Measurements from ENCODE around the gene UCN. TPM values are rescaled to one million over a fixed set of nuclear protein-coding genes. Genes with fewer than 3 reads are reported as not detected.
"Not testable (repeated sequence)": the region's sequence is repeated elsewhere in the genome, so short reads cannot be mapped to it uniquely, and the experiment has no call there.

The UCN gene
- total RNA-seq, 1 experiment from 2014 or later: 2.5 TPM

GRCh38 chr2:27275211-27276150, 32.8 kb downstream of the UCN start, which contains the start of gene DNAJC5G:
Gene DNAJC5G, plus strand, starts transcription at chr2:27275433. Its CDS starts 1,296 bp downstream, at chr2:27276729.
- no peak within 1 kb of the TSS for H3K27ac ChIP-seq (ENCODE audit: low read length)
- no peaks in the 10 kb centered on the region; the same call in 1 of the 2 replicates for H3K4me1 ChIP-seq (ENCODE audit: low read length)
- DNase-seq: no peak
- H3K9me3 ChIP-seq (ENCODE audit: low read length): no peaks in the 10 kb centered on the region
- no peaks in the 10 kb centered on the region for H3K36me3 ChIP-seq (ENCODE audit: insufficient read depth, low read length)
- H3K9ac ChIP-seq (ENCODE audit: low read length): no peak within 1 kb of the TSS
- no peaks in the 10 kb centered on the region for H3K9me2 ChIP-seq (replicated peaks; ENCODE audit: insufficient read depth, low read length)
- no peaks in the 10 kb centered on the region for H3K79me2 ChIP-seq (ENCODE audit: low read length)
- H3K4me2 ChIP-seq (ENCODE audit: low read depth, low read length, poor library complexity, severe bottlenecking): no peak within 1 kb of the TSS
- H3K4me3 ChIP-seq (ENCODE audit: low read length): no peak within 1 kb of the TSS
- no peaks in the 10 kb centered on the region for H4K20me1 ChIP-seq (ENCODE audit: insufficient read depth, low read depth, low read length)
- no peaks in the 10 kb centered on the region; the same call in 1 of the 2 replicates for H3K27me3 ChIP-seq (ENCODE audit: low read length)
- H2AFZ ChIP-seq (ENCODE audit: low read length): no peak within 1 kb of the TSS

GRCh38 chr2:27272537-27273522, 35.4 kb downstream of the UCN start:
- H3K9me2 ChIP-seq (replicated peaks; ENCODE audit: insufficient read depth, low read length); H2AFZ ChIP-seq (ENCODE audit: low read length); H3K27me3 ChIP-seq (ENCODE audit: low read length); DNase-seq; H3K79me2 ChIP-seq (ENCODE audit: low read length); H3K4me1 ChIP-seq (ENCODE audit: low read length); H3K9me3 ChIP-seq (ENCODE audit: low read length); H3K9ac ChIP-seq (ENCODE audit: low read length); H3K36me3 ChIP-seq (ENCODE audit: insufficient read depth, low read length); H3K4me2 ChIP-seq (ENCODE audit: low read depth, low read length, poor library complexity, severe bottlenecking); H3K4me3 ChIP-seq (ENCODE audit: low read length); H4K20me1 ChIP-seq (ENCODE audit: insufficient read depth, low read depth, low read length); H3K27ac ChIP-seq (ENCODE audit: low read length): not testable (repeated sequence)

- Histone ChIP-seq H3K4me2 (ENCODE audit: low read depth, low read length, poor library complexity, severe bottlenecking) (no peak overlapping the region), H3K27ac (ENCODE audit: low read length) (no peak overlapping the region), H3K9ac (ENCODE audit: low read length) (no peak overlapping the region), H3K4me3 (ENCODE audit: low read length) (no peak overlapping the region), H3K79me2 (ENCODE audit: low read length) (no peaks in the 10 kb centered on the region), H3K9me2 (replicated peaks; ENCODE audit: insufficient read depth, low read length) (no peaks in the 10 kb centered on the region), H3K9me3 (ENCODE audit: low read length) (no peaks in the 10 kb centered on the region), H3K27me3 (ENCODE audit: low read length) (no peaks in the 10 kb centered on the region; the same call in 1 of the 2 replicates), H4K20me1 (ENCODE audit: insufficient read depth, low read depth, low read length) (no peaks in the 10 kb centered on the region), H2AFZ (ENCODE audit: low read length) (no peak overlapping the region), H3K36me3 (ENCODE audit: insufficient read depth, low read length) (no peaks in the 10 kb centered on the region), H3K4me1 (ENCODE audit: low read length) (no peaks in the 10 kb centered on the region; the same call in 1 of the 2 replicates)
- DNase-seq: no peak
These were observed 36.5 kb downstream of the UCN start for GRCh38 chr2:27271631-27272340.

GRCh38 chr2:27270670-27271069, 37.6 kb downstream of the UCN start:
- H3K36me3 ChIP-seq (ENCODE audit: insufficient read depth, low read length): no peaks in the 10 kb centered on the region
- H3K9me3 ChIP-seq (ENCODE audit: low read length): no peaks in the 10 kb centered on the region
- H3K79me2 ChIP-seq (ENCODE audit: low read length): no peaks in the 10 kb centered on the region
- H3K9me2 ChIP-seq (replicated peaks; ENCODE audit: insufficient read depth, low read length): no peaks in the 10 kb centered on the region
- no peak overlapping the region for H3K4me3 ChIP-seq (ENCODE audit: low read length)
- H2AFZ ChIP-seq (ENCODE audit: low read length): no peak overlapping the region
- H4K20me1 ChIP-seq (ENCODE audit: insufficient read depth, low read depth, low read length): no peaks in the 10 kb centered on the region
- H3K9ac ChIP-seq (ENCODE audit: low read length): no peak overlapping the region
- no peak overlapping the region for H3K4me2 ChIP-seq (ENCODE audit: low read depth, low read length, poor library complexity, severe bottlenecking)
- H3K27ac ChIP-seq (ENCODE audit: low read length): no peak overlapping the region
- no peaks in the 10 kb centered on the region; the same call in 1 of the 2 replicates for H3K27me3 ChIP-seq (ENCODE audit: low read length)
- H3K4me1 ChIP-seq (ENCODE audit: low read length): no peaks in the 10 kb centered on the region; the same call in 1 of the 2 replicates
- DNase-seq: no peak

GRCh38 chr2:27270131-27270530, 38.1 kb downstream of the UCN start:
- H4K20me1 ChIP-seq (ENCODE audit: insufficient read depth, low read depth, low read length): no peaks in the 10 kb centered on the region
- no peak overlapping the region for H3K4me3 ChIP-seq (ENCODE audit: low read length)
- H2AFZ ChIP-seq (ENCODE audit: low read length): no peak overlapping the region
- no peak overlapping the region for H3K27ac ChIP-seq (ENCODE audit: low read length)
- no peaks in the 10 kb centered on the region for H3K79me2 ChIP-seq (ENCODE audit: low read length)
- no peaks in the 10 kb centered on the region; the same call in 1 of the 2 replicates for H3K4me1 ChIP-seq (ENCODE audit: low read length)
- no peaks in the 10 kb centered on the region for H3K36me3 ChIP-seq (ENCODE audit: insufficient read depth, low read length)
- no peak overlapping the region for H3K9ac ChIP-seq (ENCODE audit: low read length)
- no peaks in the 10 kb centered on the region for H3K9me3 ChIP-seq (ENCODE audit: low read length)
- no peaks in the 10 kb centered on the region; the same call in 1 of the 2 replicates for H3K27me3 ChIP-seq (ENCODE audit: low read length)
- no peak overlapping the region for H3K4me2 ChIP-seq (ENCODE audit: low read depth, low read length, poor library complexity, severe bottlenecking)
- no peaks in the 10 kb centered on the region for H3K9me2 ChIP-seq (replicated peaks; ENCODE audit: insufficient read depth, low read length)
- DNase-seq: no peak

- not testable (repeated sequence) for H4K20me1 ChIP-seq (ENCODE audit: insufficient read depth, low read depth, low read length); DNase-seq; H3K4me2 ChIP-seq (ENCODE audit: low read depth, low read length, poor library complexity, severe bottlenecking); H3K27ac ChIP-seq (ENCODE audit: low read length); H3K9me3 ChIP-seq (ENCODE audit: low read length); H3K36me3 ChIP-seq (ENCODE audit: insufficient read depth, low read length); H3K9ac ChIP-seq (ENCODE audit: low read length); H2AFZ ChIP-seq (ENCODE audit: low read length); H3K4me1 ChIP-seq (ENCODE audit: low read length); H3K79me2 ChIP-seq (ENCODE audit: low read length); H3K9me2 ChIP-seq (replicated peaks; ENCODE audit: insufficient read depth, low read length); H3K27me3 ChIP-seq (ENCODE audit: low read length); H3K4me3 ChIP-seq (ENCODE audit: low read length)
These were observed 39.9 kb downstream of the UCN start for GRCh38 chr2:27268296-27268695.

GRCh38 chr2:27265536-27265870, 42.7 kb downstream of the UCN start:
- H3K4me3 ChIP-seq (ENCODE audit: low read length): no peak overlapping the region
- H3K79me2 ChIP-seq (ENCODE audit: low read length): no peaks in the 10 kb centered on the region
- H3K27me3 ChIP-seq (ENCODE audit: low read length): 0 out of 2 replicates have a peak, but pooled peaks cover 2% of the 10 kb centered on the region
- no peak overlapping the region for H3K9ac ChIP-seq (ENCODE audit: low read length)
- H3K4me2 ChIP-seq (ENCODE audit: low read depth, low read length, poor library complexity, severe bottlenecking): no peak overlapping the region
- no peaks in the 10 kb centered on the region for H3K9me2 ChIP-seq (replicated peaks; ENCODE audit: insufficient read depth, low read length)
- H3K27ac ChIP-seq (ENCODE audit: low read length): no peak overlapping the region
- no peak overlapping the region for H2AFZ ChIP-seq (ENCODE audit: low read length)
- no peaks in the 10 kb centered on the region for H3K36me3 ChIP-seq (ENCODE audit: insufficient read depth, low read length)
- H3K9me3 ChIP-seq (ENCODE audit: low read length): no peaks in the 10 kb centered on the region
- no peak for DNase-seq
- H4K20me1 ChIP-seq (ENCODE audit: insufficient read depth, low read depth, low read length): peaks cover 5% of the 10 kb centered on the region; the same call in 1 of the 2 replicates
- peaks cover 19% of the 10 kb centered on the region for H3K4me1 ChIP-seq (ENCODE audit: low read length)

Measured in Karpas-422 (cell line).